RWPE2 (cell line): Measurements from ENCODE around the gene RBMS3.

Experiments used
- ATAC-seq: fragments of 200-7000 bp; cut with Tn5 transposase; 3 replicates; pipeline ENCODE4 v1.9.1; 2021; ENCODE audit warnings: low read depth
- DNase-seq: peaks from one replicate; pipeline ENCODE4 v3.0.0-alpha.2; 2020; ENCODE audit warnings: low spot score
- H3K27ac ChIP-seq: fragments of 450-650 bp; 2 replicates; pipeline ENCODE4 v1.5.1; 2017; ENCODE audit warnings: mild to moderate bottlenecking; ENCODE audit not compliant: poor library complexity, severe bottlenecking
- H3K27me3 ChIP-seq: fragments of 250-450 bp; sonication (Bioruptor Pico); 2 replicates; pipeline ENCODE4 v1.5.1; 2021; ENCODE audit warnings: mild to moderate bottlenecking, moderate library complexity; ENCODE audit not compliant: insufficient read depth, poor library complexity, severe bottlenecking
- H3K36me3 ChIP-seq: fragments of 250-450 bp; sonication (Bioruptor Pico); 2 replicates; pipeline ENCODE4 v1.5.1; 2020; ENCODE audit warnings: low read depth, mild to moderate bottlenecking, moderate library complexity
- H3K4me1 ChIP-seq: fragments of 250-450 bp; sonication (Bioruptor Pico); 2 replicates; pipeline ENCODE4 v1.5.1; 2021; ENCODE audit warnings: mild to moderate bottlenecking, moderate library complexity; ENCODE audit not compliant: insufficient read depth, poor library complexity, severe bottlenecking
- H3K4me3 ChIP-seq: fragments of 250-450 bp; sonication (Bioruptor Pico); 2 replicates; pipeline ENCODE4 v1.5.1; 2021; ENCODE audit warnings: mild to moderate bottlenecking, moderate library complexity; ENCODE audit not compliant: severe bottlenecking
- H3K9me3 ChIP-seq: fragments of 250-450 bp; sonication (Bioruptor Pico); 2 replicates; pipeline ENCODE4 v1.5.1; 2021; ENCODE audit warnings: mild to moderate bottlenecking, moderate library complexity; ENCODE audit not compliant: severe bottlenecking
- CTCF ChIP-seq: fragments of 450-650 bp; IDR thresholded peaks from one replicate; pipeline ENCODE4 v1.5.1; 2017; ENCODE audit warnings: mild to moderate bottlenecking, moderate library complexity; ENCODE audit not compliant: poor library complexity, severe bottlenecking

The RBMS3 gene

GRCh38 chr3:29695201-29695600 lies 414.3 kb downstream of the RBMS3 start:
- Histone ChIP-seq H3K27ac (peak overlapping the region; percentile 100), H3K4me1 (peaks cover 48% of the 10 kb centered on the region)

DNA sequence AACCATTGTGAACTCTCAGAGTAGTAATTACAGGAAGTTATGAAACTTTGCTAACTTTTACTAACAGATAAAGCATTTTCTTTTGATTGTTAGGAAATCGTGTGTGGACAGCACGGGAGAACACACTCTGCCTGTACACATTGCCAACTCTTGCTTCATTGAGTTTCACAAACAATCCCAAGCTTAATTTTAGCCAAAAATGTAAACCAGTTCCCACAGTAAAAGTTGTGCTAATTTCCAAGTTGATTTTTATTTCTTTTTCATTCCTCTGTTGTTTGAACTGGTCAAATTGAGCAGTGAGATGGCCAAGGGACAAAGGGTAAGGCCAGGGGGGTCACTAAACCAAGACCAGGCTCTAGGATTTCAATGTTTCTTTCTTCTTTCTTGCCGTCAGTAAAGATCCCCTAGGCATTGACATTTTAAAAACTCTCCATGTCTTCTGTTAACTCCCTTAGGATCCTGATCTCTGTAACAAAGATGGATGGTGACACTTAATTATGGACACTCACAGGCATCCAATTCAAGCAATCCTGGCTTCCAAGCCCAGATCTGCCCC lies 414.9 kb downstream of the RBMS3 start:
- ATAC-seq (peak; percentile 24), DNase-seq (no peak)
- Histone ChIP-seq H3K4me1 (peaks cover 48% of the 10 kb centered on the region), H3K27me3 (no peaks in the 10 kb centered on the region), H3K9me3 (no peaks in the 10 kb centered on the region), H3K36me3 (peaks cover 5% of the 10 kb centered on the region; the same call in 1 of the 2 replicates), H3K4me3 (no peak overlapping the region), H3K27ac (peak overlapping the region; percentile 100)
- no peak for TF ChIP-seq CTCF

More at GRCh38 chr3:29695201-29695600, 414.3 kb downstream of the RBMS3 start:
- 0 out of 3 replicates have a peak, but pooled peaks have one; percentile 17 for ATAC-seq
- Histone ChIP-seq H3K9me3 (no peaks in the 10 kb centered on the region), H3K36me3 (peaks cover 5% of the 10 kb centered on the region; the same call in 1 of the 2 replicates), H3K27me3 (no peaks in the 10 kb centered on the region), H3K4me3 (no peak overlapping the region)
- DNase-seq = no peak
- TF ChIP-seq CTCF = no peak

- no peak overlapping the region for H3K4me3 ChIP-seq
- no peaks in the 10 kb centered on the region for H3K9me3 ChIP-seq
- no peak for TF ChIP-seq CTCF
- DNase-seq = no peak
- H3K27me3 ChIP-seq = no peaks in the 10 kb centered on the region
- peak overlapping the region; percentile 100 for H3K27ac ChIP-seq
- peaks cover 48% of the 10 kb centered on the region for H3K4me1 ChIP-seq
- ATAC-seq = no peak
- H3K36me3 ChIP-seq = peaks cover 5% of the 10 kb centered on the region; the same call in 1 of the 2 replicates
These were observed 415.4 kb downstream of the RBMS3 start for GRCh38 chr3:29696311-29696710.

DNA sequence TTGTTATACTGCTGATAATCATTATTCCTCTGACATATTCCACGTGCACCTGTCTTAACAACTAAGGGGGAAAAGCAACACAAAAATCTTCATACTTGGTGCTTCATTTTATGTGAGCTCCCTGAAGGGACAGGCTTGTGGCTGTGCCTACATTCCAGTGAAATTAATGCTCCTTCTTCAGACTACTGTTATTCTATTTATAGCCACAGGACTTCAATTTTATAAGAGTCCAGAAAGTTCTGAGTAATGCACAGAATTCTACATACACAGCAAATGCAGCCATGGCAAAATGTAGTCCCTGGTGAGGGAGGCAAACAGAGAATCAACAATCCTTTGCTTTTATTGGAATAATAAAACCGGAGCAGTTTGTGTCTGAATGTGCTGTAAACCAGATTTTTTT lies 417.1 kb downstream of the RBMS3 start:
- no peak for TF ChIP-seq CTCF
- no peak for DNase-seq
- peaks cover 43% of the 10 kb centered on the region for H3K4me1 ChIP-seq

DNA sequence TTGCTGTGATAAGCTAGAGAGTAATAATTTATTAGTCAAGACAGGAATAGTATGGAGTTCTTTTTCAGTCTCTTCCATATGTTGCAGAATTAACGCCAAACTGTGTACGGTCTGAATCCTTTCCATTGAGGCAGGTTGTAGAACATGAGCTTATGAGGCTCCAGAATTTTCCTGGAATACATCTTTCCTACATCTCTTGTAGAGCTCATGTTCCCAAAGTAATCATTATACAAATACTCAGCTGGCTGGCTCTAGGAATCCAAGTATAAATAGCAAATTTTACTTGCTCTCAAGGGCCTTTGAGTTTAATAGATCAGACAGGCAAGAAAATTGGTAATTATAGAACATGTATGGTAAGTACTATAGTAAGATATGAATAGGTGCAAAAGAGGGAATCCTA lies 419.4 kb downstream of the RBMS3 start:
- no peak for DNase-seq
- no peak for TF ChIP-seq CTCF
- H3K4me3 ChIP-seq = no peak overlapping the region
- no peaks in the 10 kb centered on the region for H3K27me3 ChIP-seq
- peaks cover 22% of the 10 kb centered on the region for H3K4me1 ChIP-seq
- H3K9me3 ChIP-seq = no peaks in the 10 kb centered on the region
- no peak for ATAC-seq
- peaks cover 5% of the 10 kb centered on the region; the same call in 1 of the 2 replicates for H3K36me3 ChIP-seq
- no peak overlapping the region for H3K27ac ChIP-seq

More for the DNA sequence above, 417.1 kb downstream of the RBMS3 start:
- Histone ChIP-seq H3K9me3 (no peaks in the 10 kb centered on the region), H3K27me3 (no peaks in the 10 kb centered on the region), H3K4me3 (no peak overlapping the region), H3K27ac (peak overlapping the region; percentile 100), H3K36me3 (peaks cover 5% of the 10 kb centered on the region; the same call in 1 of the 2 replicates)
- ATAC-seq = no peak
